Uterus (tissue), 4 donors: ENCODE results near the gene PPY. TPM values are rescaled to one million over a fixed set of nuclear protein-coding genes. Genes with fewer than 3 reads are reported as not detected.
"Not testable (repeated sequence)": the region's sequence is repeated elsewhere in the genome, so short reads cannot be mapped to it uniquely, and the experiment has no call there.

Experiments
- DNase-seq, 2 donors: peaks; one replicate each; pipeline ENCODE4 v3.0.0-alpha.2; 2019 to 2020
- H3K27ac ChIP-seq, 2 donors: fragments of 200-600 bp; sonication (generic); 1 replicate in 1 of 2; 2 replicates in 1 of 2; pipeline ENCODE4 v1.5.1; 2016 to 2018
- H3K27me3 ChIP-seq, 2 donors: fragments of 200-600 bp; sonication (generic); one replicate each; pipeline ENCODE4 v1.5.1; 2018 to 2019; ENCODE audit warnings: control low read depth in 1 of 2
- H3K36me3 ChIP-seq, 2 donors: fragments of 200-600 bp; sonication (generic); one replicate each; pipeline ENCODE4 v1.5.1; 2019; ENCODE audit warnings: control low read depth in 1 of 2
- H3K4me1 ChIP-seq, 2 donors: fragments of 200-600 bp; sonication (generic); one replicate each; pipeline ENCODE4 v1.5.1; 2018 to 2019; ENCODE audit warnings: control low read depth in 1 of 2
- H3K4me3 ChIP-seq, 2 donors: fragments of 200-600 bp; sonication (generic); 1 replicate in 1 of 2; 2 replicates in 1 of 2; pipeline ENCODE4 v1.5.1; 2018 to 2019; ENCODE audit warnings: mild to moderate bottlenecking in 1 of 2
- H3K9me3 ChIP-seq, 2 donors: fragments of 200-600 bp; sonication (generic); one replicate each; pipeline ENCODE4 v1.5.1; 2019; ENCODE audit warnings: control low read depth in 1 of 2
- POLR2A ChIP-seq, 2 donors: fragments of 450-650 bp; IDR thresholded peaks; one replicate each; pipeline ENCODE4 v1.6.1; 2016; ENCODE audit warnings: antibody characterized with exemption in 2 of 2, mild to moderate bottlenecking in 1 of 2, moderate library complexity in 1 of 2
- intact Hi-C: fragments of 100-400 bp; cut with DNase I; formaldehyde crosslinking; loops from one replicate; pipeline ENCODE4 v1.15.1; 2023; ENCODE audit warnings: low total_unique reads
- total RNA-seq, 4 donors: library from RNA; depleted of rRNA in 3 of 4; stranded (reverse); fragments of >200 nt in 3 of 4; gene quantifications; one replicate each; pipeline versions ENCODE4 v1.1.0 to v1.2.4, GENCODE V29; 2014 to 2023
- TF ChIP-seq, protein P1 (sequence below), 4 experiments: fragments of 200-600 bp in 2 of 4; fragments of 450-650 bp in 2 of 4; sonication (generic) in 2 of 4; IDR thresholded peaks; one replicate each; pipeline ENCODE4 v1.5.1; 2016 to 2019; ENCODE audit warnings: antibody characterized with exemption in 4 of 4, mild to moderate bottlenecking in 2 of 4, moderate library complexity in 1 of 4
- donor health status: DM: yes; HTN: yes; CAD: no.

PPY gene
- total RNA-seq, 4 donors from 2014 or later: not detected

DNA sequence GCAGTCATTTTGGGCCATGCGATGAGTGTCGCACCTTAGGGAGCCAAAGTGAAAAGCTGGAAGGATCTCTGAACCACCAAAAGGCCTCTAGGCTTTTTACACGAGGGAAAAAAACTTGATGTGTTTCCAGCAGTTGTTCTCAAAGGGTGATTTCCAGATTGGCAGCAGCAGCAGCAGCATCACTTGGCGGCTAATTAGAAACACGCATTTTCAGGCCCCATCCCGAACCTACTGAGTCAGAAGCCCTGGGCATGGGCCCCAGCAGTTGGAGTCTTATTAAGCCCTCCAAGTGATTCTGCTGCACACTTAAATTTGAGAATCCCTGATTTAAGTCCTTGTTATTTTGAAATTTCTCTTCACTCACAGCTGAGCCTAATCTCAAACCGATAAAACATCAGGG lies 36.7 kb upstream of the PPY start:
- Histone ChIP-seq H3K36me3 (no peaks in the 10 kb centered on the region), H3K4me3 (no peak overlapping the region), H3K9me3 (no peaks in the 10 kb centered on the region), H3K4me1 (peaks cover 0 to 6% of the 10 kb centered on the region in 2 donors), H3K27me3 (peaks cover 5 to 19% of the 10 kb centered on the region in 2 donors), H3K27ac (no peak overlapping the region)
- TF ChIP-seq POLR2A (IDR thresholded peaks at IDR 0.05): no peak
- intact Hi-C loops: no loop called here
- DNase-seq: no peak

DNA sequence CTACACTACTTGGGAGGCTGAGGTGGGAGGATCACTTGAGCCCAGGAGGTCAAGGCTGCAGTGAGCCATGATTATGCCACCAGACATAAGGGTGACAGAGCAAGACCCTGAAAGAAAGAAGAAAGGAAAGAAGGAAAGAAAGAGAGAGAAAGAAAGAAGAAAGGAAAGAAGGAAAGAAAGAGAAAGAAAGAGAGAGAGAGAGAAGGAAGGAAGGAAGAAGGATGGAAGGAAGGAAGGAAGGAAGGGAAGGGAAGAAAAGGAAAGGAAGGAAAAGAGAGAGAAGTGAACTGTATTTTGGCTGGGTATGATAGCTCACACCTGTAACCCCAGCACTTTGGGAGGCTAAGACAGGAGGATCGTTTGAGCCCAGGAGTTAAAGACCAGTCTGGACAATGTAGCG lies 35.8 kb upstream of the PPY start:
- TF ChIP-seq POLR2A (IDR thresholded peaks at IDR 0.05): no peak
- TF ChIP-seq, protein P1, sequence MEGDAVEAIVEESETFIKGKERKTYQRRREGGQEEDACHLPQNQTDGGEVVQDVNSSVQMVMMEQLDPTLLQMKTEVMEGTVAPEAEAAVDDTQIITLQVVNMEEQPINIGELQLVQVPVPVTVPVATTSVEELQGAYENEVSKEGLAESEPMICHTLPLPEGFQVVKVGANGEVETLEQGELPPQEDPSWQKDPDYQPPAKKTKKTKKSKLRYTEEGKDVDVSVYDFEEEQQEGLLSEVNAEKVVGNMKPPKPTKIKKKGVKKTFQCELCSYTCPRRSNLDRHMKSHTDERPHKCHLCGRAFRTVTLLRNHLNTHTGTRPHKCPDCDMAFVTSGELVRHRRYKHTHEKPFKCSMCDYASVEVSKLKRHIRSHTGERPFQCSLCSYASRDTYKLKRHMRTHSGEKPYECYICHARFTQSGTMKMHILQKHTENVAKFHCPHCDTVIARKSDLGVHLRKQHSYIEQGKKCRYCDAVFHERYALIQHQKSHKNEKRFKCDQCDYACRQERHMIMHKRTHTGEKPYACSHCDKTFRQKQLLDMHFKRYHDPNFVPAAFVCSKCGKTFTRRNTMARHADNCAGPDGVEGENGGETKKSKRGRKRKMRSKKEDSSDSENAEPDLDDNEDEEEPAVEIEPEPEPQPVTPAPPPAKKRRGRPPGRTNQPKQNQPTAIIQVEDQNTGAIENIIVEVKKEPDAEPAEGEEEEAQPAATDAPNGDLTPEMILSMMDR (IDR thresholded peaks at IDR 0.05): no peak
- H3K27me3 ChIP-seq: peaks cover 0 to 10% of the 10 kb centered on the region in 2 donors
- H3K36me3 ChIP-seq: no peaks in the 10 kb centered on the region
- no peak overlapping the region for H3K4me3 ChIP-seq
- intact Hi-C loops: no loop called here
- H3K9me3 ChIP-seq: no peaks in the 10 kb centered on the region
- H3K27ac ChIP-seq: no peak overlapping the region
- no peak for DNase-seq
- H3K4me1 ChIP-seq: no peaks in the 10 kb centered on the region

DNA sequence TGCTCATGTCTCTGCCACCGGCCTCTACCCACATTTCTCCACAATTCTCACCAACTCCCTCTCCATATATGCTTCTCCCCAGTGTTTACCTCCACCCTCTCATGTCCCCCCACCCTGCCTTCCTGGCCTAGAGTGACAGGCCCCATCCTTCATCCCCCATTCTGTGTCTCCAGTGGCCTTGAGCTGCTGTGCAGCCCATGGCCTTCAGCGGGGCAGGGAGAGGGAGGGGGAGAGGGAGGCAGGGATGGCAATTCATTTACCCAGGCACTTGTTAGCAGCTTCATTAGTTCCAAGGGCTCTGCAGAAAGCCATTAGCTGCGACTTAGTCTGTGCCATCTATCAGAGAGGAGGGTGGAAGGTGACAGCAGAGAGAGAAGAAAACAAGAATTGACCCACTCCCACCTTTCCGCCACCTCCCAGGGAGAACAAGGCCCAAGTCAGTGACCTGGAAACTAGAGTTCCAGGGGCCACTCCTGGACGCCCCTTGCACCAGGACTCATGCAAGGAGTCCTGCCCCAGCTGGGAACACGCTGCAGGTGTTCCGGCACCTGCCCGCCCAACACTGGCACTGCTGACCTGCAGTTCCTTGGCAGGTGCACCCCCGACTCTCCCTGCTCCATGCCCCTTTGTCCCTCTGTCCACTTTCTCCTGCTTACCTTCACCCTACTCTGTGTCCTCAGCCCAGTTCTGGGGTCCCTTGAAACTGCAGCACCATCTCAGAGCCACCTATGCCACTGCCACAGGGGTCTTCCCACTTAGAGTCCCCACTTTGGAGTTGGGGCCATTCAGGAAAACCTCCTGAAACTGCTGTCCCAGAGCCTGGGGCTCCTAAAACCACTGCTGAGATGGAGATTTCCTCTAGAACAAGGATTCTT lies 34.9 kb upstream of the PPY start:
- intact Hi-C loops: no loop called here
- Histone ChIP-seq H3K27me3 (peaks cover 0 to 1% of the 10 kb centered on the region in 2 donors), H3K9me3 (no peaks in the 10 kb centered on the region), H3K27ac (no peak overlapping the region), H3K36me3 (no peaks in the 10 kb centered on the region), H3K4me1 (no peaks in the 10 kb centered on the region), H3K4me3 (no peak overlapping the region)
- no peak for DNase-seq
- TF ChIP-seq, protein P1 (IDR thresholded peaks at IDR 0.05): no peak
- no peak for TF ChIP-seq POLR2A (IDR thresholded peaks at IDR 0.05)

DNA sequence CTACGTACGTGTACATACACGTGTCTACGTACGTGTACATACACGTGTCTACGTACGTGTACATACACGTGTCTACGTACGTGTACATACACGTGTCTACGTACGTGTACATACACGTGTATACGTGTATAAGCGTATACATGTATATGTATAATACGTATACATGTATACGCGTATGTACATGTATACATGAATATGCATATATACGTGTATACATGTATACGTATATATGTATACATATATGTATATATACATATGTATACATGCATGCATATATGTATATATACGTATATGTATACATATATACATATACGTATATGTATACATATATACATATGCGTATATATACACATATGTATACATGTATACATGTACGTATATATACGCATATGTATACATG lies 33.6 kb upstream of the PPY start:
- H3K27me3 ChIP-seq: no peaks in the 10 kb centered on the region
- intact Hi-C loops: no loop called here
- no peak overlapping the region for H3K27ac ChIP-seq

DNA sequence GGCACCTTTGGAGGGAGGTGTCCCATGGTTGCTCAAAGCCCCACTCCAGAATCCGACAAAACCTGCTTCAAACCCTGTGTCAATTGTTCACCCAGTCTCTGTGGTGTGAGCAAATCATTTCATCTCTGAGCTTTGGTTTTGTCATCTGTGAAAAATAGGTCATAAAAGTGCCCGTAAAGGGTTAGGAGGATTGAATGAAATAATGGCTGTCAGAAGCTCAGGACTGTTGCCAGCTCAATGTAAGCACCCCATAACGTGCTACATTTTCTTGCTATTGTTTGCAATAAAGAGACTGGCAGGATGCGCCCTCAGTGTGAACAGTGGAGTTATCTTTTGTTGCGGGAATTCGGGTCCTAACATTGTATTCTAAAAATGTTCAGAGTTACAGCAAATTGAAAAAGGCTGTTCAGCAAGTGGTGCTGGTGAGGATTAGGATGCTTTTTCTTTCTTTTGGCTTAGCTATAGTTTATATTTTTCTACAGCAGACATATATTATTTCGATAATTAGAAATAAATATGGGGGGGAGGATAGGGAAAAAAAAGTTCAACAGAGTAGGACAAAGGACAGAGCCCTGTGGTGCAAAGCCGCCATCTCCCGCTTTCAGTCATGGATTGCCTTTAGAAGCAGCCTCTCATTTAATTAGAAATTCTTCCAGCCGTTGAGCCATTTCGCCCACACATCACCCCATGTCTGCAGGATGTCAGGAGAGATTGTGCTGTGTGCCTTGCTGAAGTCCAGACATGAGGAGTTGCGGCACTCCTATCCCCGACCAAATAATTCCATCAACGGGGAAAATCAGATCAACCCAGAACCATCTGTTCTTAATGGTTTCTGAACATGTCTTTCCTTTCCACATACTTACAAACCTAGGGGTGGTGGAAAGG lies 32.3 kb upstream of the PPY start:
- DNase-seq: no peak
- H3K4me1 ChIP-seq: no peaks in the 10 kb centered on the region
- no peak overlapping the region for H3K4me3 ChIP-seq
- H3K36me3 ChIP-seq: no peaks in the 10 kb centered on the region
- H3K27ac ChIP-seq: no peak overlapping the region
- H3K27me3 ChIP-seq: no peaks in the 10 kb centered on the region
- no peak for TF ChIP-seq POLR2A (IDR thresholded peaks at IDR 0.05)
- TF ChIP-seq, protein P1 (IDR thresholded peaks at IDR 0.05): no peak
- H3K9me3 ChIP-seq: no peaks in the 10 kb centered on the region
- intact Hi-C loops: no loop called here

More for the DNA sequence above, 33.6 kb upstream of the PPY start:
- no peak for TF ChIP-seq POLR2A (IDR thresholded peaks at IDR 0.05)
- TF ChIP-seq, protein P1 (IDR thresholded peaks at IDR 0.05): no peak
- no peaks in the 10 kb centered on the region for H3K9me3 ChIP-seq
- no peak overlapping the region for H3K4me3 ChIP-seq
- no peaks in the 10 kb centered on the region for H3K4me1 ChIP-seq
- DNase-seq: no peak
- H3K36me3 ChIP-seq: no peaks in the 10 kb centered on the region

DNA sequence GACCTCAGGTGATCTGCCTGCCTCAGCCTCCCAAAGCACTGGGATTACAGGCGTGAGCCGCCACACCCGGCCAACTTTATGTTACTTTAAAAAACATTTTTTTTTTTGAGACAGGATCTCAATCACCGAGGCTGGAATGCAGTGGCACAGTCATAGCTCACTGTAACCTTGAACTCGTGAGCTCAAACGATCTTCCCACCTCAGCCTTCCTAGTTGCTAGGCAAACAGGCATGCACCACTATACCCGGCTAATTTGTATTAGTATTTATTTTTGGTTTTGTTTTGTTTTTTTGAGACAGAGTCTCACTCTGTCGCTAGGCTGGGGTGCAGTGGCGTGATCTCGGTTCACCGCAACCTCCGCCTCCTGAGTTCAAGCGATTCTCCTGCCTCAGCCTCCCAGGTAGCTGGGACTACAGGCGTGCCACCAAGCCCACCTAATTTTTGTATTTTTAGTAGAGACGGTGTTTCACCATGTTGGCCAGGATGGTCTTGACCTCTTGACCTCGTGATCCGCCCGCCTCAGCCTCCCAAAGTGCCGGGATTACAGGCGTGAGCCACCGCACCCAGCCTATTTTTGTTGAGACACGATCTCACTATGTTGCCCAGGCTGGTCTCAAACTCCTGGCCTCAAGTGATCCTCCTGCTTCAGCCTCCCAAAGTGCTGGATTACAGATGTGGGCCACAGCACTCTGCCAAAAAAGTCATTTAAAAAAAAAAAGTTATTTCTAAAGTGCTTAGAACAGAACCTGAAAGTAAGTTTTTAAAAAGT lies 30.4 kb upstream of the PPY start:
- H3K36me3 ChIP-seq, H3K4me3 ChIP-seq, H3K27ac ChIP-seq, DNase-seq, H3K27me3 ChIP-seq, intact Hi-C loops, H3K4me1 ChIP-seq, H3K9me3 ChIP-seq: not testable (repeated sequence)

DNA sequence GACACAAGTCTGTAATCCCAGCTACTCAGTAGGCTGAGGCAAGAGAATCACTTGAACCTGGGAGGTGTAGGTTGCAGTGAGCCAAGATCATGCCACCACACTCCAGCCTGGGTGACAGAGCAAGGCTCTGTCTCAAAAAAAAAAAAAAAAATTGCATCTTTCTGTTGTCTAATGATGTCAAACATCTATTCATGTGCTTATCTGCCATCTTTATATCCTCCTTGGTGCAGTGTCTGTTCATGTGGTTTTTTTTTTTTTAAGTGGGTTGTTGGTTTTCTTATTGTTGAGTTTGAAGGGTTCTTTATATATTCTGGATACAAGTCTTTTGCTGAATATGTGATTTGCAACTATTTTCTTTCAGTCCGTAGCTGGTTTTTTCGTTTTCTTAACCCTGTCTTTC lies 29.2 kb upstream of the PPY start:
- H3K27ac ChIP-seq, H3K9me3 ChIP-seq, H3K4me1 ChIP-seq, intact Hi-C loops, H3K36me3 ChIP-seq, H3K4me3 ChIP-seq, H3K27me3 ChIP-seq, DNase-seq: not testable (repeated sequence)
